ENCODE results near the gene MFSD12. TPM values are rescaled to one million over a fixed set of nuclear protein-coding genes. Genes with fewer than 3 reads are reported as not detected.

The MFSD12 gene
- polyA plus RNA-seq, 4 donors = 46.5 to 66.2 (median 56.5) TPM

DNA sequence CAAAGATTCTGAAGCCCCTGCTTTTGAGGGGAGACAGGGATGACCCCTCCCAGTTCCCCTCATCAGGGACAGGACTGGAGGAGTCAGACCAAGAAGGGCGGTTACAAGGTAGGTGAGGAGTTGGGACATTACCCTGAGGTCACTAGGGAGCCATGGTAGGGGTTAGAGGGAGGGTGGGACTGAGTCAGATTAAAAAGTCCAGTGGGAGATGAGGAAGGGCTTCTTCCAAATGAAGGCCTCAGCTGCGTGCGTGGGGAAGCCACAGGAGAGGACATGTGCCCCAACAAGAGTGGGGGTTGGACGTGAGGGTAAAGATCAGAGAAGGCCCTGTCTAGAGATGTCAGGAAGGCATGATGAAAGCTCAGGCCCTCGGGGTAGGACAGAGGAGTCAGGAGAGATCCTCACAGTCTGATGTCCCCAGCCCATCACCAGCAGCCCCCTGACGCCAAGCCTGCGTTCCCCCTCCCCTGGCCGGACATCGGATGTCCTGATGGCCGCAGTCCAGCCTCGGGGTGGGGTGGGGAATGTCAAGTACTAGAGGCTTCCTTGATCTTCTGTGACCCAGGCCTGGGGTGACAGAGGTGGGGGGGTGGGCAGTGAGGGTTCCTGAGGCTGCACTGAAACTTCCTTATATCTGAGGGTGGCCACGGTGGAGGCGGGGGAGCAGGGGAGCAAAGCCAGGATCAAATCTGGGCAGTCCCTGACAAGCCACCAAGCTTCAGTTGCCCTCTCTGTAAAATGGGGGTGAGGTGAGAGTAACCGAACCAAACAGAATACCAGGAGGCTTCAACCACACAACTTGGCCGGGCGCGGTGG, 6.5 kb upstream of the MFSD12 start:
- no peak for DNase-seq (ENCODE audit: low read depth in 4 of 4, low spot score in 3 of 4)

GRCh38 chr19:3556978-3557460, 367 bp downstream of the MFSD12 start:
- DNase-seq (ENCODE audit: low read depth in 4 of 4, low spot score in 3 of 4) = no peak

GRCh38 chr19:3556423-3556977, 886 bp downstream of the MFSD12 start:
- DNase-seq (ENCODE audit: low read depth in 4 of 4, low spot score in 3 of 4) = no peak

- DNase-seq (ENCODE audit: low read depth in 4 of 4, low spot score in 3 of 4) = no peak
These were observed 1.5 kb downstream of the MFSD12 start for GRCh38 chr19:3555653-3556422.

- DNase-seq (ENCODE audit: low read depth in 4 of 4, low spot score in 3 of 4) = no peak
These were observed 2.9 kb downstream of the MFSD12 start for GRCh38 chr19:3554254-3555083.

DNA sequence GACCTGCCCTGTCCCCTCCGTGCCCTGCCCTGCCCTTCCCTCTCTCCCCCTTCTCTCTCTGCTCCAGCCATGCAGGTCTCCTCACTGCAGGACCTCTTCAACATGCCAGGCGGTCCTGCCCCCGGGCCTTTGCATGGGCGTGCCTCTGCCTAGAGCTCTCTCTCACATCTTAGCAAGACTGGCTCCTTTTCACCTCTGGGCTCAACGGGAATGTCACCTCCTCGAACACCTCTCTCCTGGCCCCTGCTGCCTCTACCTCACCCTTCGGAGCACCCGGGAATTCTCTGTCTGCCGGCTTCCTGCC, 5.6 kb downstream of the MFSD12 start:
- DNase-seq (ENCODE audit: low read depth in 4 of 4, low spot score in 3 of 4) = no peak

DNA sequence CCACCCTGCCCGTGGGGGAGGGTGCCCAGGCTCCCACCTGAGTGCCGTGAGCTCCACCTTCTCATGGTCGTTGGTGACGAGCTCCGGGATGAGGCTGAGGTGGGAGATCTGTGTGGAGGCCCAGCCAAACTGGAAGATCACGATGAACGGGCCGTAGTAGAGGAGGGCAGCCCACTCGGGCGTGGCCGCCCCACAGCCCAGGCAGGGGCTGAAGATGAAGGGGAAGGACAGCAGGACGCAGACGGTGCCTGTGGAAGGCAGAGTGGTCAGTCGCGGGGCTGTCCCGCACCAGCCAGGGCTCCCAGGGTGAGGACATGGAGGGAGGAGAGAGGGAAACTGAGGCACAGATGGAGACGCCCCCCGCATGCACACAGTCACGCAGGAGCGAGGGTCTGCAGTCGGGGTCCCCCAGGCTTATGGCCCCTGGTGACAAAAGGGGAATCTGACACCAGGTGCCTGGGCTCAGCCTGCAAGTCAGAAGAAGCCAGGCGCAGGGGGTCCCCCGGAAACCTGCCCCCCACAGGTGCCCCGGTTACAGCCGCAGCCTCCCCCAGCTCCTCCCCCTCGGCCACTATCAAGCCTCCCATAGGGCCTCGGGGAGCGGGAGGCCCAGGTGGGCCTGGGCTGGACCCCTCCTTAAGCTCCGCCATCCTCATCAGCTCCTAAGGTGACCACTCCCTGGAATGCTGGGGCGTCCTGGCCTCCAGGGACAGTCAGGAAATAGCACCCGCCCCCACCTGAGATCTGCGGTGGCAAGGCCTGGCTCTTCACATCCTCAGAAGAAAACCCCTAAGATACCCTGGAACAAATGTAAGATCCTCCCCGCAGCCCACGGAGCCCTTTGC, 6.2 kb downstream of the MFSD12 start:
- no peak for DNase-seq (ENCODE audit: low read depth in 4 of 4, low spot score in 3 of 4)

DNA sequence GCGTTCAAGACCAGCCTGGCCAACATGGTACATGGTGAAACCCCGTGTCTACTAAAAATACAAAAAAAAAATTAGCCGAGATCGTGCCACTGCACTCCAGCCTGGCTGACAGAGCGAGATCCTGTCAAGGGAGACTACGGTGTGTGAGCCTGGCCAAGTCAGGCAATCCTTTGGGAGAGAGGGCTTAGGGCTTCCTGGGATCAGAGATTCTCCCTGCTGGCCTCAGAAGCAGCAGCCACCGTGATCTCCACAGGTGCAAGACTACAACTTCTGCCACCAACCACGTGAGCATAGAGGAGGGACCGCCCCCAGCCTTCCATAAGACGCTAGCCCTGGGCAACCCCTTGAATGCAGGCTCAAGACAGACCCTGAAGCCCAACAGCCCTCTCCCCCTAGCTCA, 7.6 kb downstream of the MFSD12 start:
- DNase-seq (ENCODE audit: low read depth in 4 of 4, low spot score in 3 of 4) = no peak

DNA sequence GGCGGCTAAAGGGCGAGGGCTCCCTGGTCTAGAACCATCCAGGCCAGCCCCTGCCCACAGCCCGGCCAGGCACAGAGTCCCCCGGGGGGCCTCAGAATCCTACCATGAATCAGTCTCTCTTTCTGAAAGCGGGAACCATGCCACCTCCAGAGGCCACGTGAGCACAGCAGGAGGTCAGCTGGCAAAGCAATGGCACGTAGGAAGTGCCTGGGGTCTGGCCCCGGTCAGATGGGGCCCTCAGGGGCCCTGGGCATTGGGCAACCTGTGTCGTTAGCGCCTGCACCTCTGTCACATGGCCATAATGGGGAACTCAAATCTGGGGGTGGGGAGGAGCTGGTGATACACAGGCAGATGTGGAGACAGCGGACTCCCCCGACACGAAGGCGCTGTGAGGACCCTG, 8.8 kb downstream of the MFSD12 start:
- DNase-seq (ENCODE audit: low read depth in 4 of 4, low spot score in 3 of 4) = no peak

DNA sequence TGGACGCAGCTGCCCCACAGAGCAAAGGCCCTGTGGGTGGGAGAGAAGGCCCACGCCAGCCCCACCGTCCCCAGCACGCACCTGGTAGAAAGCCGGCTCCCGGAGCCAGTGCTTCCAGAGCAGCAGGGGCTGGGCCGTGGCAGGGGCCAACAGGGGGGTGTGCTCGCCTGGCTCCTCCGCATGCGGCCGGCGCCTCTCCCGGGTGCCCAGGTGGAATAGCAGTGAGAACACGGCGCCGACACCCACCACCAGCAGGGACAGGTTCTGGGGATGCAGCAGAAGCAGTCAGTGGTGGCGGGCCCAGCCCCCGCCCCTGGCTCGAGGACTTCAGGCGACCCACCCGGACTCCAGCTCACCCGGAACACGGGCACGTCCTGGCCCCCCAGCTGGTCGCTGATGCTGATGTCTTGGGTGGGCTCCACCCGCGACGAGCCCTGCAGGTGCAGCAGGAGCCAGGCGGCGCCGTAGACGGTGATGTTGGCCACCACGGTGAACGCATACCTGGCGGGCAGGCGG, 9.6 kb downstream of the MFSD12 start:
- no peak for DNase-seq (ENCODE audit: low read depth in 4 of 4, low spot score in 3 of 4)

DNA sequence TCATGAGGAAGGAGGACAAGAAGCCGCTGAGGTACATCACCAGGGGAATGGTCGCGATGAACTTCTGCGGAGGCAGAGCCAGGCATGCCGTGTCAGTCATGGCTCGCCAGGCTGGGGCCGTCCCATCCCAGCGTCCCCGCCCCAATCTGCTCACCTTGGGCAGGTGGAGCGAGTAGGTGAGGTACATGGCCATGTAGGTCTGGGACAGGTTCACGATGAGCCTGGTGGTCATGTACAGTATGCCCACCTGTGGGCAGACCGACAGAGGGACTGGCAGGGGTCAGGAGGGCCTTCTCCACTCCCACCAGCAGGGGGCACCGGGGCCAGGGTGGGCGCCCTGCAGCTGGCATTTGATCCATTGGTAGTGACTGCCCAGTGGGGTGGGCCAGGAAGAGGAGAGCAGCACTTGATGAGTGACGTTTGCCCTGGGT, 10.1 kb downstream of the MFSD12 start:
- DNase-seq (ENCODE audit: low read depth in 4 of 4, low spot score in 3 of 4) = no peak

DNA sequence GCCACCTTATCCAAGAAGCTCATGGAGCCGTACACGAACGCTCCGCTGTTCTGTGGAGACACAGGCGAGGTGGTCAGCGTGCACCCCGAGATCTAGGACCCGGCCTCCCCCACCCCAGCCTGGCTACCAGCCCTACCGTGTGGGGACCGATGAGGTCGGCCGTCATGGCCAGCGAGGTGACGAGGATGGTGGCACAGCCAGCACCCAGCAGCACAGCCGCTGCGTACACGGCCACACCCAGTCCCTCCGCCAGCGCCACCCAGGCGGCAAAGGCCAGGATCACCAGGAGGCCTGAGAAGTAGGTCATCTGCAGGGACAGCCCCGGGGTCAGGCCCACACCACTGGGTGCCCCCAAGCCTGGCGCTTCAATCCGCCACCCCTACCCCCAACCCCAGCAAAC, 11.3 kb downstream of the MFSD12 start:
- no peak for DNase-seq (ENCODE audit: low read depth in 4 of 4, low spot score in 3 of 4)

GRCh38 chr19:3545669-3546034, 11.7 kb downstream of the MFSD12 start:
- no peak for DNase-seq (ENCODE audit: low read depth in 4 of 4, low spot score in 3 of 4)

- no peak for DNase-seq (ENCODE audit: low read depth in 4 of 4, low spot score in 3 of 4)
These were observed 12.4 kb downstream of the MFSD12 start for GRCh38 chr19:3544742-3545668.

- DNase-seq (ENCODE audit: low read depth in 4 of 4, low spot score in 3 of 4) = no peak
These were observed 13.4 kb downstream of the MFSD12 start for GRCh38 chr19:3544058-3544376.

DNA sequence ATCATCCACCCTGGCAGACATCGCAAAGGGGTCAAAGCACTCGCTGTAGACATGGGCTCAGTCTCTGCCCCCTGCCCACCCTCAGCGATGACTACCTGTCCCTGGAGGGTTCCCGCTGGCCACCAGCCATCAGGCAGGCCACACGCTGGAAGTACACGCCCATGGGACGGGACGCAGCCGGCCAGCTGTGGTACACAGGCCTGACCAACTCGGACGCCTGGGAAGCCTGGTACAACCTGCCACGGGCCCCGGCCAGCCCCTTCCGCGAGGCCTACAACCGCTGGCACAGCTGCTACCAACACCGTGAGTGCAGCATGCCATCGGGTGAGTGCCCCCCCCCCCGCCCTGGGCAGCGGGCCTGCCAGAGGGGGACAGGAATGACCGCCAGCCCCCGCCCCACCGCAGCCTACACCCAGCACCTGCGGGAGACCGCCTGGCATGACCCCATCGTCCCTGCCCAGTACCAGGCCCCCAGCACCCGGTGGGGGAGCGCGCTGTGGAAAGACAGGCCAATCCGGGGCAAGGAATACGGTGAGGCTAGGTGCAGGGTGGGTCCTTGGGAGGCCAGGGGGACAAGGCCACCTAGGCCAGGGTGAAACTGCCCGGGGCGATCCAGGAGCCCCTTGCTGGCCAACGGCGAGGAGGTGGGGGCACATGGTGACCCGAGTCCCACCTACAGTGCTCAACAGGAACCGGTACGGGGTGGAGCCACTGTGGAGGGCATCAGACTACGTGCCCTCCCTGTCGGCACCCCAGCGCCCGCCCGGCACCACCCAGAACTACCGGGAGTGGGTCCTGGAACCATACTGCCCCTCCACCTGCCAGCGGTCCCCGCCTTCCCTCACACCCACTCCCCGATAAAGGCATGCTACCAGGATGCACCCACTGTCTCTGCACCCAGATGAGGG, 14.0 kb downstream of the MFSD12 start:
- DNase-seq (ENCODE audit: low read depth in 4 of 4, low spot score in 3 of 4) = no peak

DNA sequence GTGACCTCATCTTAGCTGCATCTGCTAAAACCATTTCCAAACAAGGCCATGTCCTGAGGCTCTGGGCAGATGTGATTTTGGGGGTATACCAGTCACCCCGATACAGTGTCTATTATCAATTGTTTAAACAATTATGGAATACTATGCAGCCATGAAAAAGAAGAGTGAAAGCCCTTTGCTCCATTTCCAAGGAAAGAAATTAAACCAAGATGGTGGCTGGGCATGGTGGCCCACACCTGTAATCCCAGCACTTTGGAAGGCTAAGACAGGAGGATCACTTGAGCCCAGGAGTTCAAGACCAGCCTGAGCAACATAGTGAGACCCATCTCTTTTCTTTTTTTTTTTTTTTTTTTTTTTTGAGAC, 17.6 kb downstream of the MFSD12 start:
- DNase-seq (ENCODE audit: low read depth in 4 of 4, low spot score in 3 of 4) = no peak

Measured in right renal pelvis (tissue), 4 donors.